ENCODE results near the gene RALGAPA2.

The RALGAPA2 gene

GRCh38 chr20:20658871-20659431 is 53.5 kb downstream of the RALGAPA2 start:
- WGBS (ENCODE audit: insufficient coverage, insufficient read length): no CpG with 5 or more reads among the region's 4 CpGs
- no peaks in the 10 kb centered on the region for H3K9me3 ChIP-seq (ENCODE audit: control insufficient read depth, insufficient read depth, low read length)

GRCh38 chr20:20658123-20658522 is 54.3 kb downstream of the RALGAPA2 start:
- H3K9me3 ChIP-seq (ENCODE audit: control insufficient read depth, insufficient read depth, low read length): no peaks in the 10 kb centered on the region
- no peak overlapping the region for H3K27ac ChIP-seq (ENCODE audit: low read length)
- H3K27me3 ChIP-seq (ENCODE audit: control insufficient read depth, insufficient read depth, low read length): no peaks in the 10 kb centered on the region
- H3K4me3 ChIP-seq (ENCODE audit: low read length): no peak overlapping the region
- DNase-seq (ENCODE audit: low read depth, low spot score): no peak
- no peaks in the 10 kb centered on the region; the same call in 1 of the 2 replicates for H3K4me1 ChIP-seq (ENCODE audit: control insufficient read depth, insufficient read depth, low read length)
- H3K36me3 ChIP-seq (ENCODE audit: control insufficient read depth, insufficient read depth, low read length): no peaks in the 10 kb centered on the region

More at GRCh38 chr20:20658871-20659431, 53.5 kb downstream of the RALGAPA2 start:
- H3K27me3 ChIP-seq (ENCODE audit: control insufficient read depth, insufficient read depth, low read length): no peaks in the 10 kb centered on the region
- H3K27ac ChIP-seq (ENCODE audit: low read length): no peak overlapping the region
- H3K4me1 ChIP-seq (ENCODE audit: control insufficient read depth, insufficient read depth, low read length): no peaks in the 10 kb centered on the region; the same call in 1 of the 2 replicates
- H3K36me3 ChIP-seq (ENCODE audit: control insufficient read depth, insufficient read depth, low read length): no peaks in the 10 kb centered on the region
- no peak overlapping the region for H3K4me3 ChIP-seq (ENCODE audit: low read length)
- no peak for DNase-seq (ENCODE audit: low read depth, low spot score)

GRCh38 chr20:20657092-20657491 is 55.4 kb downstream of the RALGAPA2 start:
- WGBS (ENCODE audit: insufficient coverage, insufficient read length): no CpG with 5 or more reads among the region's 6 CpGs
- H3K27me3 ChIP-seq (ENCODE audit: control insufficient read depth, insufficient read depth, low read length): no peaks in the 10 kb centered on the region

GRCh38 chr20:20655883-20656282 is 56.6 kb downstream of the RALGAPA2 start:
- Histone ChIP-seq H3K4me1 (ENCODE audit: control insufficient read depth, insufficient read depth, low read length) (peaks cover 1% of the 10 kb centered on the region; the same call in 1 of the 2 replicates), H3K9me3 (ENCODE audit: control insufficient read depth, insufficient read depth, low read length) (no peaks in the 10 kb centered on the region), H3K27me3 (ENCODE audit: control insufficient read depth, insufficient read depth, low read length) (no peaks in the 10 kb centered on the region), H3K36me3 (ENCODE audit: control insufficient read depth, insufficient read depth, low read length) (no peaks in the 10 kb centered on the region), H3K4me3 (ENCODE audit: low read length) (no peak overlapping the region), H3K27ac (ENCODE audit: low read length) (no peak overlapping the region)
- WGBS (ENCODE audit: insufficient coverage, insufficient read length): no CpG with 5 or more reads among the region's 5 CpGs
- DNase-seq (ENCODE audit: low read depth, low spot score): no peak

More at GRCh38 chr20:20657092-20657491, 55.4 kb downstream of the RALGAPA2 start:
- DNase-seq (ENCODE audit: low read depth, low spot score): no peak
- no peak overlapping the region for H3K4me3 ChIP-seq (ENCODE audit: low read length)
- H3K4me1 ChIP-seq (ENCODE audit: control insufficient read depth, insufficient read depth, low read length): no peaks in the 10 kb centered on the region; the same call in 1 of the 2 replicates
- H3K36me3 ChIP-seq (ENCODE audit: control insufficient read depth, insufficient read depth, low read length): no peaks in the 10 kb centered on the region
- H3K27ac ChIP-seq (ENCODE audit: low read length): no peak overlapping the region
- no peaks in the 10 kb centered on the region for H3K9me3 ChIP-seq (ENCODE audit: control insufficient read depth, insufficient read depth, low read length)

GRCh38 chr20:20649945-20650344 is 62.5 kb downstream of the RALGAPA2 start:
- H3K4me3 ChIP-seq (ENCODE audit: low read length): no peak overlapping the region
- no CpG with 5 or more reads among the region's 4 CpGs for WGBS (ENCODE audit: insufficient coverage, insufficient read length)

GRCh38 chr20:20643927-20644326 is 68.5 kb downstream of the RALGAPA2 start:
- no peak for DNase-seq (ENCODE audit: low read depth, low spot score)
- no peak overlapping the region for H3K4me3 ChIP-seq (ENCODE audit: low read length)
- no peaks in the 10 kb centered on the region; the same call in 1 of the 2 replicates for H3K4me1 ChIP-seq (ENCODE audit: control insufficient read depth, insufficient read depth, low read length)
- no peak overlapping the region for H3K27ac ChIP-seq (ENCODE audit: low read length)
- no CpG with 5 or more reads among the region's 3 CpGs for WGBS (ENCODE audit: insufficient coverage, insufficient read length)
- H3K27me3 ChIP-seq (ENCODE audit: control insufficient read depth, insufficient read depth, low read length): no peaks in the 10 kb centered on the region
- peaks cover 4% of the 10 kb centered on the region; the same call in 1 of the 2 replicates for H3K36me3 ChIP-seq (ENCODE audit: control insufficient read depth, insufficient read depth, low read length)
- no peaks in the 10 kb centered on the region for H3K9me3 ChIP-seq (ENCODE audit: control insufficient read depth, insufficient read depth, low read length)

More at GRCh38 chr20:20649945-20650344, 62.5 kb downstream of the RALGAPA2 start:
- no peak for DNase-seq (ENCODE audit: low read depth, low spot score)
- Histone ChIP-seq H3K27me3 (ENCODE audit: control insufficient read depth, insufficient read depth, low read length) (no peaks in the 10 kb centered on the region), H3K9me3 (ENCODE audit: control insufficient read depth, insufficient read depth, low read length) (no peaks in the 10 kb centered on the region), H3K4me1 (ENCODE audit: control insufficient read depth, insufficient read depth, low read length) (peaks cover 1% of the 10 kb centered on the region; the same call in 1 of the 2 replicates), H3K27ac (ENCODE audit: low read length) (no peak overlapping the region), H3K36me3 (ENCODE audit: control insufficient read depth, insufficient read depth, low read length) (no peaks in the 10 kb centered on the region)

- WGBS (ENCODE audit: insufficient coverage, insufficient read length): no CpG with 5 or more reads among the region's 2 CpGs
- no peak for DNase-seq (ENCODE audit: low read depth, low spot score)
- no peaks in the 10 kb centered on the region for H3K9me3 ChIP-seq (ENCODE audit: control insufficient read depth, insufficient read depth, low read length)
Observed at GRCh38 chr20:20641783-20642182, 70.7 kb downstream of the RALGAPA2 start.

GRCh38 chr20:20638878-20639277 is 73.6 kb downstream of the RALGAPA2 start:
- no peak for DNase-seq (ENCODE audit: low read depth, low spot score)
- Histone ChIP-seq H3K27me3 (ENCODE audit: control insufficient read depth, insufficient read depth, low read length) (no peaks in the 10 kb centered on the region), H3K9me3 (ENCODE audit: control insufficient read depth, insufficient read depth, low read length) (no peaks in the 10 kb centered on the region), H3K4me3 (ENCODE audit: low read length) (no peak overlapping the region), H3K36me3 (ENCODE audit: control insufficient read depth, insufficient read depth, low read length) (peaks cover 4% of the 10 kb centered on the region; the same call in 1 of the 2 replicates), H3K27ac (ENCODE audit: low read length) (no peak overlapping the region), H3K4me1 (ENCODE audit: control insufficient read depth, insufficient read depth, low read length) (no peaks in the 10 kb centered on the region)
- WGBS (ENCODE audit: insufficient coverage, insufficient read length): no CpG with 5 or more reads among the region's 2 CpGs

More at GRCh38 chr20:20641783-20642182, 70.7 kb downstream of the RALGAPA2 start:
- Histone ChIP-seq H3K4me3 (ENCODE audit: low read length) (no peak overlapping the region), H3K36me3 (ENCODE audit: control insufficient read depth, insufficient read depth, low read length) (peaks cover 4% of the 10 kb centered on the region; the same call in 1 of the 2 replicates), H3K4me1 (ENCODE audit: control insufficient read depth, insufficient read depth, low read length) (no peaks in the 10 kb centered on the region; the same call in 1 of the 2 replicates), H3K27ac (ENCODE audit: low read length) (no peak overlapping the region), H3K27me3 (ENCODE audit: control insufficient read depth, insufficient read depth, low read length) (no peaks in the 10 kb centered on the region)

GRCh38 chr20:20637998-20638725 is 74.3 kb downstream of the RALGAPA2 start:
- Histone ChIP-seq H3K4me1 (ENCODE audit: control insufficient read depth, insufficient read depth, low read length) (no peaks in the 10 kb centered on the region), H3K27me3 (ENCODE audit: control insufficient read depth, insufficient read depth, low read length) (no peaks in the 10 kb centered on the region), H3K4me3 (ENCODE audit: low read length) (no peak overlapping the region), H3K27ac (ENCODE audit: low read length) (no peak overlapping the region), H3K36me3 (ENCODE audit: control insufficient read depth, insufficient read depth, low read length) (peaks cover 4% of the 10 kb centered on the region; the same call in 1 of the 2 replicates), H3K9me3 (ENCODE audit: control insufficient read depth, insufficient read depth, low read length) (no peaks in the 10 kb centered on the region)
- no peak for DNase-seq (ENCODE audit: low read depth, low spot score)
- no CpG with 5 or more reads among the region's 7 CpGs for WGBS (ENCODE audit: insufficient coverage, insufficient read length)

- Histone ChIP-seq H3K36me3 (ENCODE audit: control insufficient read depth, insufficient read depth, low read length) (0 out of 2 replicates have a peak, but pooled peaks cover 1% of the 10 kb centered on the region), H3K4me3 (ENCODE audit: low read length) (no peak overlapping the region), H3K27ac (ENCODE audit: low read length) (no peak overlapping the region), H3K4me1 (ENCODE audit: control insufficient read depth, insufficient read depth, low read length) (no peaks in the 10 kb centered on the region), H3K9me3 (ENCODE audit: control insufficient read depth, insufficient read depth, low read length) (no peaks in the 10 kb centered on the region), H3K27me3 (ENCODE audit: control insufficient read depth, insufficient read depth, low read length) (no peaks in the 10 kb centered on the region)
- DNase-seq (ENCODE audit: low read depth, low spot score): no peak
- no CpG with 5 or more reads among the region's 2 CpGs for WGBS (ENCODE audit: insufficient coverage, insufficient read length)
Observed at GRCh38 chr20:20635006-20635405, 77.4 kb downstream of the RALGAPA2 start.
